Liver (tissue), 9 donors: Measurements from ENCODE around the gene PLCB3. TPM values are rescaled to one million over a fixed set of nuclear protein-coding genes. Genes with fewer than 3 reads are reported as not detected.

Experiments used
- DNase-seq: peaks from one replicate; pipeline ENCODE4 v3.0.0-alpha.2; 2017; ENCODE audit warnings: low spot score
- H3K27ac ChIP-seq, 2 donors: one replicate each; pipeline ENCODE4 v1.7.0; 2013; ENCODE audit warnings: inconsistent platforms in 2 of 2, low read length in 2 of 2, control low read depth in 1 of 2, low read depth in 1 of 2, mild to moderate bottlenecking in 1 of 2
- H3K27me3 ChIP-seq, 4 donors: one replicate each; pipeline versions ENCODE4 v1.6.1 to v1.7.0; 2013; ENCODE audit warnings: low read length in 3 of 4, inconsistent platforms in 1 of 4, mild to moderate bottlenecking in 1 of 4, moderate library complexity in 1 of 4; ENCODE audit not compliant: control insufficient read depth in 4 of 4, insufficient read depth in 4 of 4
- H3K36me3 ChIP-seq, 4 donors: one replicate each; pipeline versions ENCODE4 v1.6.1 to v1.7.0; 2013; ENCODE audit warnings: low read length in 3 of 4, mild to moderate bottlenecking in 3 of 4, low read depth in 1 of 4, moderate library complexity in 1 of 4; ENCODE audit not compliant: control insufficient read depth in 4 of 4, insufficient read depth in 3 of 4
- H3K4me1 ChIP-seq, 4 donors: one replicate each; pipeline versions ENCODE4 v1.6.1 to v1.7.0; 2013; ENCODE audit warnings: low read length in 3 of 4, mild to moderate bottlenecking in 3 of 4, moderate library complexity in 1 of 4; ENCODE audit not compliant: control insufficient read depth in 4 of 4, insufficient read depth in 4 of 4
- H3K4me3 ChIP-seq, 3 donors: one replicate each; pipeline versions ENCODE4 v1.6.1 to v1.7.0; 2013; ENCODE audit warnings: low read length in 3 of 3, control low read depth in 1 of 3, low read depth in 1 of 3, mild to moderate bottlenecking in 1 of 3
- H3K9ac ChIP-seq, 2 donors: one replicate each; pipeline ENCODE4 v1.7.0; 2013; ENCODE audit warnings: low read length in 2 of 2, mild to moderate bottlenecking in 2 of 2, moderate library complexity in 2 of 2, control low read depth in 1 of 2, low read depth in 1 of 2
- H3K9me3 ChIP-seq, 4 donors: one replicate each; pipeline versions ENCODE4 v1.6.1 to v1.7.0; 2013; ENCODE audit warnings: low read length in 3 of 4; ENCODE audit not compliant: control insufficient read depth in 4 of 4
- EGR1 ChIP-seq, 2 donors: IDR thresholded peaks; 2 replicates each; pipeline ENCODE4 v1.6.1; 2016 to 2018; ENCODE audit warnings: antibody characterized with exemption in 2 of 2, low read depth in 2 of 2
- FOXA2 ChIP-seq: IDR thresholded peaks from 2 replicates; pipeline ENCODE4 v1.6.1; 2016; ENCODE audit warnings: antibody characterized with exemption
- GABPA ChIP-seq, 2 donors: IDR thresholded peaks in 1 of 2; conservative IDR thresholded peaks in 1 of 2; 2 replicates each; pipeline ENCODE4 v1.6.1; 2016; ENCODE audit warnings: antibody characterized with exemption in 2 of 2, mild to moderate bottlenecking in 1 of 2, moderate library complexity in 1 of 2
- HNF4A ChIP-seq, 2 donors: conservative IDR thresholded peaks; 2 replicates each; pipeline ENCODE4 v1.6.1; 2016; ENCODE audit warnings: antibody characterized with exemption in 2 of 2, mild to moderate bottlenecking in 2 of 2
- HNF4G ChIP-seq: IDR thresholded peaks from 2 replicates; pipeline ENCODE4 v1.6.1; 2016; ENCODE audit warnings: antibody characterized with exemption
- NR2F2 ChIP-seq: IDR thresholded peaks from 2 replicates; pipeline ENCODE4 v1.6.1; 2016; ENCODE audit warnings: antibody characterized with exemption
- RAD21 ChIP-seq, 2 donors: IDR thresholded peaks; 2 replicates each; pipeline ENCODE4 v1.6.1; 2016; ENCODE audit warnings: antibody characterized with exemption in 2 of 2, mild to moderate bottlenecking in 2 of 2
- RXRA ChIP-seq, 2 donors: IDR thresholded peaks; 2 replicates each; pipeline ENCODE4 v1.6.1; 2017 to 2018; ENCODE audit warnings: antibody characterized with exemption in 2 of 2, mild to moderate bottlenecking in 1 of 2
- TAF1 ChIP-seq: conservative IDR thresholded peaks from 2 replicates; pipeline ENCODE4 v1.6.1; 2016; ENCODE audit warnings: antibody characterized with exemption, mild to moderate bottlenecking
- YY1 ChIP-seq: IDR thresholded peaks from 2 replicates; pipeline ENCODE4 v1.6.1; 2016; ENCODE audit warnings: antibody characterized with exemption, mild to moderate bottlenecking
- WGBS: extraction: QIAGEN DNeasy Blood & Tissue Kit; methylation state at CpG from one replicate; pipeline ENCODE4 v1.1.7; 2013; 5-methylcytosine and 5-hydroxymethylcytosine counted together
- polyA plus RNA-seq, 2 donors: library from polyadenylated mRNA; stranded (reverse) in 1 of 2; unstranded in 1 of 2; fragments of 200-250 nt in 1 of 2; fragments of >200 nt in 1 of 2; fragmentation: Nextera tagmentation in 1 of 2; extraction: Ambion mirVana in 1 of 2; gene quantifications; one replicate each; pipeline versions ENCODE4 v1.2.1 to v1.2.3, GENCODE V29; 2013 to 2015
- total RNA-seq, 2 donors: library from RNA; depleted of rRNA; stranded (reverse); fragments of >200 nt; gene quantifications; one replicate each; pipeline ENCODE4 v1.2.3, GENCODE V29; 2014
- TF ChIP-seq, protein P1 (sequence below): IDR thresholded peaks from 2 replicates; pipeline ENCODE4 v1.6.1; 2016; ENCODE audit warnings: antibody characterized with exemption, mild to moderate bottlenecking
- TF ChIP-seq, protein P2 (sequence below): fragments of 150-350 bp; IDR thresholded peaks from 2 replicates; pipeline ENCODE4 v1.5.1; 2017; ENCODE audit warnings: improper control_type of control experiment, low read depth, low read length; ENCODE audit not compliant: missing input control
- TF ChIP-seq, protein P3 (sequence below): IDR thresholded peaks from 2 replicates; pipeline ENCODE4 v1.6.1; 2016; ENCODE audit warnings: antibody characterized with exemption
- TF ChIP-seq, protein P4 (sequence below): IDR thresholded peaks from 2 replicates; pipeline ENCODE4 v1.6.1; 2016; ENCODE audit warnings: antibody characterized with exemption
- donor health status: healthy.
- donor health status: healthy.
- donor health status: healthy.
- donor health status: healthy.
- donor health status: healthy.

PLCB3 gene
- total and polyA plus RNA-seq, 4 donors: 0.79 to 8.5 (median 5.4) TPM

DNA sequence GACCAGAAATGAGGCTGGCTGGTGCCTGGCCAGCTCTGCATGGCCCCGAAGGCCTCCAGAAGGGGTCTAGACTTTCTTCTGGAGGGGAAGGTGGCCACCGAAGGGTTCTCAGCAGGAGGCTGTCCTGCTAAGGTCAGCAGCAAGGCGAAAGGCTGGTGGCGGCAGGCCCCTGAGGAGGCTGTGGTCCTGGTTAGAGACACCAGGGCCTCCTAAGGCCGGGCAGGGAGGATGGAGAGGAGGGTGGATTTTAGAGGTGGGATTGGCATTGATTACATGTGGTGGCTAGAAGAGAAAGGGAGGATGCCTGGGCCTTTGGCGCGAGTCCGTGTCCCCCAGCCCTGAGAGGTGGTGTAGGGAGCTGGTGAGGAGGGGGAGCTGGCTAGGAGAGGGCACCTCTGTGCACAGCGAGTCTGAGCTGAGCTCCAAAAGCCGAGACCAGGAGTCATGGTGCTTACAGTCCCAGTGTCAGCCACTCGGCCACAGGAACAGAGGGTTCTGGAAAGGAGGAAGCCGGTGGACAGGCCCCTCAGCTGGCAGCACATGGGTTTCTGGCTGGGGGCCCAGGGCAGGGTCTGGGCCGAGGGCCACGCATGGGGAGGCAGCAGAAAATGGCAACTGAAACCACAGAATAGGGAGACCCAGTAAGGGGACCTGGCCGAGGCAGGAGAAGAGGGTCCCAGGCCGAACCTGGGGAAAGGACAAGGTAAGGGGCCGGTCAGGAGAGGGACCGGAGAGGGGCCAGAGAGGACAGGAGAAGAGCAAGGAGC, 42.4 kb upstream of the PLCB3 start:
- Histone ChIP-seq H3K4me3 (no peak overlapping the region), H3K4me1 (peaks cover 0 to 12% (median 2%) of the 10 kb centered on the region in 4 donors), H3K27me3 (no peaks in the 10 kb centered on the region), H3K36me3 (peaks cover 4 to 15% (median 10%) of the 10 kb centered on the region in 4 donors), H3K27ac (peak overlapping the region; percentile 82 to 83), H3K9ac (no peak overlapping the region), H3K9me3 (no peaks in the 10 kb centered on the region)
- no peak for TF ChIP-seq RXRA (IDR thresholded peaks at IDR 0.05)
- no peak for TF ChIP-seq TAF1
- no peak for DNase-seq
- 90% methylated on average over 18 of the region's 18 CpGs for WGBS

DNA sequence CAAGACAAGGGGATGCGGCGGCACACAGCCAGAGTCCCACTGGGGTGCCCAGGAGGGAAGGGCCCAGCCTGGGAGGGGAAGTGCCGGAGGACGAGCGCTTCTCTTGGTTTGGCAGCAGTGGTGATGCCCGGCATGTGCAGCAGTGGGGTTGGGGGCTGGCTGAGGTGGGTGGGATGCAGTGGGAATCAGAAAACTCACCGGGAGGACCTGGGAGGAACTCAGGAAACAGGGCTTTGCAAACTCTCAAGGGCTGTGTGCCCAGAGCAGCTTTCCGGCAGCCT, 41.8 kb upstream of the PLCB3 start:
- H3K27me3 ChIP-seq: no peaks in the 10 kb centered on the region
- peaks cover 0 to 13% (median 8%) of the 10 kb centered on the region in 4 donors for H3K36me3 ChIP-seq
- H3K4me3 ChIP-seq: no peak overlapping the region
- 92% methylated on average over 8 of the region's 8 CpGs for WGBS
- TF ChIP-seq, protein P1, sequence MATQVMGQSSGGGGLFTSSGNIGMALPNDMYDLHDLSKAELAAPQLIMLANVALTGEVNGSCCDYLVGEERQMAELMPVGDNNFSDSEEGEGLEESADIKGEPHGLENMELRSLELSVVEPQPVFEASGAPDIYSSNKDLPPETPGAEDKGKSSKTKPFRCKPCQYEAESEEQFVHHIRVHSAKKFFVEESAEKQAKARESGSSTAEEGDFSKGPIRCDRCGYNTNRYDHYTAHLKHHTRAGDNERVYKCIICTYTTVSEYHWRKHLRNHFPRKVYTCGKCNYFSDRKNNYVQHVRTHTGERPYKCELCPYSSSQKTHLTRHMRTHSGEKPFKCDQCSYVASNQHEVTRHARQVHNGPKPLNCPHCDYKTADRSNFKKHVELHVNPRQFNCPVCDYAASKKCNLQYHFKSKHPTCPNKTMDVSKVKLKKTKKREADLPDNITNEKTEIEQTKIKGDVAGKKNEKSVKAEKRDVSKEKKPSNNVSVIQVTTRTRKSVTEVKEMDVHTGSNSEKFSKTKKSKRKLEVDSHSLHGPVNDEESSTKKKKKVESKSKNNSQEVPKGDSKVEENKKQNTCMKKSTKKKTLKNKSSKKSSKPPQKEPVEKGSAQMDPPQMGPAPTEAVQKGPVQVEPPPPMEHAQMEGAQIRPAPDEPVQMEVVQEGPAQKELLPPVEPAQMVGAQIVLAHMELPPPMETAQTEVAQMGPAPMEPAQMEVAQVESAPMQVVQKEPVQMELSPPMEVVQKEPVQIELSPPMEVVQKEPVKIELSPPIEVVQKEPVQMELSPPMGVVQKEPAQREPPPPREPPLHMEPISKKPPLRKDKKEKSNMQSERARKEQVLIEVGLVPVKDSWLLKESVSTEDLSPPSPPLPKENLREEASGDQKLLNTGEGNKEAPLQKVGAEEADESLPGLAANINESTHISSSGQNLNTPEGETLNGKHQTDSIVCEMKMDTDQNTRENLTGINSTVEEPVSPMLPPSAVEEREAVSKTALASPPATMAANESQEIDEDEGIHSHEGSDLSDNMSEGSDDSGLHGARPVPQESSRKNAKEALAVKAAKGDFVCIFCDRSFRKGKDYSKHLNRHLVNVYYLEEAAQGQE: no peak
- no peak for TF ChIP-seq HNF4G
- no peak for TF ChIP-seq EGR1 (IDR thresholded peaks at IDR 0.05; ENCODE audit: low read depth in 2 of 2)
- TF ChIP-seq RAD21 (IDR thresholded peaks at IDR 0.05): no peak
- no peak for TF ChIP-seq FOXA2
- TF ChIP-seq, protein P2, sequence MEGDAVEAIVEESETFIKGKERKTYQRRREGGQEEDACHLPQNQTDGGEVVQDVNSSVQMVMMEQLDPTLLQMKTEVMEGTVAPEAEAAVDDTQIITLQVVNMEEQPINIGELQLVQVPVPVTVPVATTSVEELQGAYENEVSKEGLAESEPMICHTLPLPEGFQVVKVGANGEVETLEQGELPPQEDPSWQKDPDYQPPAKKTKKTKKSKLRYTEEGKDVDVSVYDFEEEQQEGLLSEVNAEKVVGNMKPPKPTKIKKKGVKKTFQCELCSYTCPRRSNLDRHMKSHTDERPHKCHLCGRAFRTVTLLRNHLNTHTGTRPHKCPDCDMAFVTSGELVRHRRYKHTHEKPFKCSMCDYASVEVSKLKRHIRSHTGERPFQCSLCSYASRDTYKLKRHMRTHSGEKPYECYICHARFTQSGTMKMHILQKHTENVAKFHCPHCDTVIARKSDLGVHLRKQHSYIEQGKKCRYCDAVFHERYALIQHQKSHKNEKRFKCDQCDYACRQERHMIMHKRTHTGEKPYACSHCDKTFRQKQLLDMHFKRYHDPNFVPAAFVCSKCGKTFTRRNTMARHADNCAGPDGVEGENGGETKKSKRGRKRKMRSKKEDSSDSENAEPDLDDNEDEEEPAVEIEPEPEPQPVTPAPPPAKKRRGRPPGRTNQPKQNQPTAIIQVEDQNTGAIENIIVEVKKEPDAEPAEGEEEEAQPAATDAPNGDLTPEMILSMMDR: no peak
- TF ChIP-seq RXRA (IDR thresholded peaks at IDR 0.05): no peak
- TF ChIP-seq, protein P3, sequence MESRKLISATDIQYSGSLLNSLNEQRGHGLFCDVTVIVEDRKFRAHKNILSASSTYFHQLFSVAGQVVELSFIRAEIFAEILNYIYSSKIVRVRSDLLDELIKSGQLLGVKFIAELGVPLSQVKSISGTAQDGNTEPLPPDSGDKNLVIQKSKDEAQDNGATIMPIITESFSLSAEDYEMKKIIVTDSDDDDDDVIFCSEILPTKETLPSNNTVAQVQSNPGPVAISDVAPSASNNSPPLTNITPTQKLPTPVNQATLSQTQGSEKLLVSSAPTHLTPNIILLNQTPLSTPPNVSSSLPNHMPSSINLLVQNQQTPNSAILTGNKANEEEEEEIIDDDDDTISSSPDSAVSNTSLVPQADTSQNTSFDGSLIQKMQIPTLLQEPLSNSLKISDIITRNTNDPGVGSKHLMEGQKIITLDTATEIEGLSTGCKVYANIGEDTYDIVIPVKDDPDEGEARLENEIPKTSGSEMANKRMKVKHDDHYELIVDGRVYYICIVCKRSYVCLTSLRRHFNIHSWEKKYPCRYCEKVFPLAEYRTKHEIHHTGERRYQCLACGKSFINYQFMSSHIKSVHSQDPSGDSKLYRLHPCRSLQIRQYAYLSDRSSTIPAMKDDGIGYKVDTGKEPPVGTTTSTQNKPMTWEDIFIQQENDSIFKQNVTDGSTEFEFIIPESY: no peak
- TF ChIP-seq GABPA (IDR thresholded peaks at IDR 0.05 in 1 of 2, conservative IDR thresholded peaks at IDR 0.05 in 1 of 2): no peak
- TF ChIP-seq TAF1: no peak
- no peak for TF ChIP-seq YY1
- no peak for TF ChIP-seq NR2F2
- TF ChIP-seq, protein P4, sequence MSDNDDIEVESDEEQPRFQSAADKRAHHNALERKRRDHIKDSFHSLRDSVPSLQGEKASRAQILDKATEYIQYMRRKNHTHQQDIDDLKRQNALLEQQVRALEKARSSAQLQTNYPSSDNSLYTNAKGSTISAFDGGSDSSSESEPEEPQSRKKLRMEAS: no peak
- TF ChIP-seq HNF4A (conservative IDR thresholded peaks at IDR 0.05): no peak
- no peak overlapping the region for H3K27ac ChIP-seq
- H3K9me3 ChIP-seq: no peaks in the 10 kb centered on the region
- no peak overlapping the region for H3K9ac ChIP-seq
- DNase-seq: no peak
- peaks cover 0 to 9% (median 1%) of the 10 kb centered on the region in 4 donors for H3K4me1 ChIP-seq
